SK-N-MC (cell line): ENCODE results near the gene GGA3.
A peak's percentile ranks its signal among the peaks of the same experiment; 100 is the strongest.

Source experiments
- DNase-seq: peaks from one replicate; pipeline ENCODE4 v3.0.0-alpha.2; 2011; ENCODE audit warnings: low read depth, low spot score
- H3K27ac ChIP-seq: fragments of 200-600 bp; sonication (generic); 2 replicates; pipeline ENCODE4 v1.5.1; 2016; ENCODE audit warnings: mixed run types
- H3K36me3 ChIP-seq: fragments of 200-600 bp; sonication (generic); 2 replicates; pipeline ENCODE4 v1.6.1; 2017; ENCODE audit warnings: antibody characterized with exemption, low read length, mixed read lengths; ENCODE audit not compliant: insufficient read depth
- H3K4me3 ChIP-seq: fragments of 200-600 bp; sonication (generic); 2 replicates; pipeline ENCODE4 v1.5.1; 2016
- H3K9ac ChIP-seq: fragments of 200-600 bp; sonication (generic); 2 replicates; pipeline ENCODE4 v1.8.0; 2017; ENCODE audit warnings: mixed run types, mixed read lengths; ENCODE audit not compliant: insufficient read length
- H3K9me3 ChIP-seq: fragments of 200-600 bp; sonication (generic); 2 replicates; pipeline ENCODE4 v1.6.1; 2017; ENCODE audit warnings: low read depth, mild to moderate bottlenecking, antibody characterized with exemption, low read length, moderate library complexity, mixed read lengths
- EZH2 ChIP-seq: fragments of 200-600 bp; sonication (generic); IDR thresholded peaks from one replicate; pipeline ENCODE4 v1.6.1; 2017; ENCODE audit warnings: antibody characterized with exemption
- FOXP2 ChIP-seq: optimal IDR thresholded peaks from 2 replicates; pipeline ENCODE3; 2011; ENCODE audit warnings: mild to moderate bottlenecking, moderate library complexity; ENCODE audit not compliant: insufficient read depth; ENCODE audit errors: extremely low read length, control extremely low read depth
- POLR2AphosphoS5 ChIP-seq: IDR thresholded peaks from 2 replicates; pipeline ENCODE4 v1.6.1; 2012; ENCODE audit warnings: mild to moderate bottlenecking, low read depth, low read length, borderline replicate concordance

The GGA3 gene

DNA sequence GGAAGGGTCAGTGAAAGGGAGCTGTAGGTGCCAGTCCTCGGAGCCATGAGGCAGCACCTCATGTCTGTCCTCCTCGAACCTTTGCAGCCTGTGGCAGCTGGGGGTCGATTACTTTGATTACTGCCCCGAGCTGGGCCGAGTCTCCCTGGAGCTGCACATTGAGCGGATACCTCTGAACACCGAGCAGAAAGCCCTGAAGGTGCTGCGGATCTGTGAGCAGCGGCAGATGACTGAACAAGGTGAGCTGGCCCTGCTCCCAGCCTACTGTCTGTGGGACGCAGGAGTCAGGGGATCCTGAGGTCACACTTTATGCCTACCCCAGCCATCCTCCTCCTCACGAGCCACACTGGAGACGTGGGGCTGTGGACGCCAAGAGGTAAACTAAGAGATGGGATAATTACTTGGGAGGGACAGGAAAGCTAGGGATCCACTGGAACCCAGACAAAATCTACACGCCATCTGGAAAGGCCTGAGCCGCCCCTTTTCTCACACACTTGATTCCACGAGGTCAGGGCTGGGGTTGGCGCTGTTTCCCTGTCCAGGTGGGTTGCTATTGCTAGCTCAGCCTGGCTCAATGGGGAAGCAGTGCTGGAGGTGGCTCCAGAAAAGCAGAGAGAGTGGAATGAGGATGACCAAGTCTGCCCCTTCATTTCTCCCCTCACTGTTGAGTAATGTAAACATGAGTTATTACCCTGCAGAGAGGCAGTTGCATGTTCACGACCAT is 29.5 kb downstream of the GGA3 start:
- DNase-seq: no peak
- Histone ChIP-seq H3K4me3 (no peak overlapping the region), H3K9ac (no peak overlapping the region), H3K9me3 (no peaks in the 10 kb centered on the region), H3K36me3 (peaks cover 75% of the 10 kb centered on the region), H3K27ac (no peak overlapping the region)
- no peak for TF ChIP-seq FOXP2
- no peak for TF ChIP-seq EZH2
- no peak for TF ChIP-seq POLR2AphosphoS5

DNA sequence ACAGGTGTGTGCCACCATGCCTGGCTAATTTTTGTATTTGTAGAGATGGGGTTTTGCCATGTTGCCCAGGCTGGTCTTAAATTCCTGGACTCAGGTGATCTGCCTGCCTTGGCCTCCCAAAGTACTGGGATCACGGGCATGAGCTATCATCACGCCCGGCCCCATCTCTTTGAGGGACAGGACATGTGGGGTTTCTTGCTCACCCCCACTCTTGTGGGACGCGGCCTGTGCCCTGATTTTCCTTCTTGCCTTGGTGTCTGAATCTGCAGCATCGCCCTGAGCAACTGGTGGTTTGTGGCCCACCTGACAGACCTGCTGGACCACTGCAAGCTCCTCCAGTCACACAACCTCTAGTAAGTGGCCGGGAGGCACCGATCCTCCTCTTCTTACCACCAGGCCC is 30.3 kb downstream of the GGA3 start:
- Histone ChIP-seq H3K9me3 (no peaks in the 10 kb centered on the region), H3K4me3 (no peak overlapping the region), H3K36me3 (peaks cover 75% of the 10 kb centered on the region), H3K9ac (no peak overlapping the region), H3K27ac (no peak overlapping the region)
- TF ChIP-seq POLR2AphosphoS5 (no peak), EZH2 (no peak), FOXP2 (no peak)
- no peak for DNase-seq

DNA sequence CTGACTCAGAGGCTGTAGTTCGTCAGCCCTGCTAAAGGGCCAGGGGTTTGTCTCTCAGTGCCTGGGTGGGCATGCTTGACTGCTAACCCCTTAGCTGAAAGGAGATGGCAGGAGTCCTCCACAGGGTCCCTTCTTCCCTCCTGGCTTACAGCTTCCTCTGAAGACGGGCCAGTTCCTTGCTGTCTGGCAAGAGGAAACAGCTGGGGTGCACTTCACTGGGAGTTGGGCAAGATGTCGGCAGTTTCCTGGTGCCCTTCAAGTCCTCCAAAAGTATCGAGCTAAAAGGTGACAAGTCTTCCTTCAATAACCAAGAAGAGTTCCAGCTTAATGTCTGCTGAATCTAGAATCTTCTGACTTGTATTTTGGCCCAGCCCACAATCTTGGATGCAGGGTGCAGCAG is 32.6 kb downstream of the GGA3 start:
- Histone ChIP-seq H3K9me3 (no peaks in the 10 kb centered on the region), H3K4me3 (no peak overlapping the region), H3K36me3 (peaks cover 74% of the 10 kb centered on the region), H3K27ac (no peak overlapping the region), H3K9ac (no peak overlapping the region)
- TF ChIP-seq FOXP2: no peak
- no peak for TF ChIP-seq POLR2AphosphoS5
- TF ChIP-seq EZH2: no peak
- no peak for DNase-seq

DNA sequence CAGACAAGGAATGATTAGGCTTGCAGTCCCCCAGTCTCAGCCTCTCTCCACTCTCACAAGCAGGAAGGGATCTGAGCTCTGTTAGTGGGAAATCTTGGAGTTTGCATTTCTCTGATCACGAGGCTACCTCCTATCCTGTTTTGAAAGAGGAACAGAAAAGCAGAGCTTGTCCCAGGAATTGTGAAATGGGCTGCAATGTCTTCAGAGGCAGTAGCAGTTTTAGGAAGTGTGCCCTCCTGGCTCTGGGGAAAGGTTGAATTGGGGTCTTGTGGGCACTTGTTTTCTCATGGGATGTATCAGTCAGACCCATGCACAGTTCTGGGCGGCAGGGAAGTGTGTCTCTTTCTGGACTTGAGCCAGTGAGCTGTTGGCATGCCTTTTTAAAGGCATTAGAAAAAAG is 33.1 kb downstream of the GGA3 start:
- Histone ChIP-seq H3K36me3 (peaks cover 74% of the 10 kb centered on the region), H3K4me3 (no peak overlapping the region), H3K27ac (no peak overlapping the region), H3K9ac (no peak overlapping the region), H3K9me3 (no peaks in the 10 kb centered on the region)
- TF ChIP-seq FOXP2 (no peak), EZH2 (no peak)
- no peak for DNase-seq

DNA sequence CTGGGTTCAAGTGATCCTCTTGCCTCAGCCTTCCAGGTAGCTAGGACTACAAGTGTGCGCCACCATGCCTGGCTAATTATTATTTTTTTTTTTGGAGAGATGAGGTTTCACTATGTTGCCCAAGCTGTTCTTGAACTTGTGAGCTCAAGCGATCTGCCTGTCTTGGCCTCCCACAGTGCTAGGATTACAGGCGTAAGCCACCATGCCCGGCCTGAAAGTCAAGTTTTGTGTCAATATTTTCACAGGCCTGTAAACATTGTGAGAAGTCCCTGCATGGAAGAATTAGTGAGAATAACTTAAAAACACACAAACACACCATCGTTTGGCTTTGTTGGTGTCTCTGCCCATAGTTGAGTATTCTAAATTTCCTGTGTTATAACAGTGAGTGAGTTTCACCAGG is 33.7 kb downstream of the GGA3 start:
- DNase-seq: no peak
- H3K9ac ChIP-seq: no peak overlapping the region
- no peak overlapping the region for H3K27ac ChIP-seq
- H3K36me3 ChIP-seq: peaks cover 72% of the 10 kb centered on the region
- H3K4me3 ChIP-seq: no peak overlapping the region
- no peaks in the 10 kb centered on the region for H3K9me3 ChIP-seq
- no peak for TF ChIP-seq POLR2AphosphoS5
- TF ChIP-seq EZH2: no peak
- TF ChIP-seq FOXP2: no peak

DNA sequence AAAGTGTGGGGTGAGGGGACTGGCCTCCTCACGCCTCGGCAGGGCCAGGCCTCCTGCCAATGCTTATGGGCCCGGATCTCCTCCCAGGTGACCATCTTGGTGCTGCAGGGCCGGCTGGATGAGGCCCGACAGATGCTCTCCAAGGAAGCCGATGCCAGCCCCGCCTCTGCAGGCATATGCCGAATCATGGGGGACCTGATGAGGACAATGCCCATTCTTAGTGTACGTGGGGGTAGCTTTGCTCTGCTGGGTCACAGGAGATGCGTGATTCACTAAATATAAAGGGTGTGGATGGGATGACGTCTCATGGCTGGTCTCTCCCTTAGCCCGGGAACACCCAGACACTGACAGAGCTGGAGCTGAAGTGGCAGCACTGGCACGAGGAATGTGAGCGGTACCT is 36.4 kb downstream of the GGA3 start:
- Histone ChIP-seq H3K27ac (no peak overlapping the region), H3K9me3 (no peaks in the 10 kb centered on the region), H3K4me3 (no peak overlapping the region), H3K9ac (no peak overlapping the region), H3K36me3 (peaks cover 56% of the 10 kb centered on the region)
- DNase-seq: no peak
- TF ChIP-seq FOXP2 (no peak), POLR2AphosphoS5 (no peak), EZH2 (no peak)

DNA sequence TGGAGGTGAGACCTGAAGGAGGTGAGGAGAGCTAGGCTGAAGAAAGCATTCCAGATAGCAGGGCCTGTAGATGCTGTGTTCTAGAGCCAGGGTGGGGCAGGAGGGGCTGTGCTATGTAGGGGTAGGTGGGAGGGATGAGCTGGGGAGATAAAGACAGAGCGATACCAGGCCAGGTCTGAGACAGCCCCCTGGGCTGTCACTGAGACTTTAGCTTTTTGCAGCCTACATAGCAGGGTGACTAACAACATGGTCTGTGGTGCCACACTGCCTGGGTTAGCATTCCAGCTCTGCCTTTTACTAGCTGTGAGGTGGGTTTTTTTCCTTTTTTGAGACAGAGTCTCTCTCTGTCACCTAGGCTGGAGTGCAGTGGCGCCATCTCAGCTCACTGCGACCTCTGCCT is 41.6 kb downstream of the GGA3 start:
- H3K4me3 ChIP-seq: no peak overlapping the region
- no peak overlapping the region for H3K9ac ChIP-seq
- DNase-seq: no peak
- no peak overlapping the region for H3K27ac ChIP-seq
- peaks cover 56% of the 10 kb centered on the region for H3K36me3 ChIP-seq
- no peaks in the 10 kb centered on the region for H3K9me3 ChIP-seq
- TF ChIP-seq POLR2AphosphoS5: no peak
- no peak for TF ChIP-seq EZH2
- no peak for TF ChIP-seq FOXP2

DNA sequence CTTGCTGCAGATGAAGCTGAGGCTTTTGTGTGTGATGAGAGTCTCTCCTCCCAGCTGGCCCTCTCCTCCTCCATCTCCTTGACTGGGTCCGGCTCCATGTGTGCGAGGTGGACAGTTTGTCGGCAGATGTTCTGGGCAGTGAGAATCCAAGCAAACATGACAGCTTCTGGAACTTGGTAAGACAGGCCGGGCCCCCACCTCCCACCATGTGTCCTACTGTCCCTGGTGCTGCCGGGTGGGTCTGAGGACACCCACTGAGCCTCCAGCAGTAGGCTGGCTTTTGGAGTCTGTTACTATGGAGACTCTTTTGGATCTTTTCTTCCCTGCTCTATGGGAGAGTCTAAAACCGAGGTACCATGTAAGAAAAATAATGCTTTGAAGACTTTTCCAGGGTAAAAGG is 43.3 kb downstream of the GGA3 start:
- no peak overlapping the region for H3K27ac ChIP-seq
- peaks cover 68% of the 10 kb centered on the region for H3K36me3 ChIP-seq
- H3K9ac ChIP-seq: no peak overlapping the region
- no peak for TF ChIP-seq POLR2AphosphoS5
- H3K9me3 ChIP-seq: no peaks in the 10 kb centered on the region
- H3K4me3 ChIP-seq: no peak overlapping the region
- DNase-seq: no peak

DNA sequence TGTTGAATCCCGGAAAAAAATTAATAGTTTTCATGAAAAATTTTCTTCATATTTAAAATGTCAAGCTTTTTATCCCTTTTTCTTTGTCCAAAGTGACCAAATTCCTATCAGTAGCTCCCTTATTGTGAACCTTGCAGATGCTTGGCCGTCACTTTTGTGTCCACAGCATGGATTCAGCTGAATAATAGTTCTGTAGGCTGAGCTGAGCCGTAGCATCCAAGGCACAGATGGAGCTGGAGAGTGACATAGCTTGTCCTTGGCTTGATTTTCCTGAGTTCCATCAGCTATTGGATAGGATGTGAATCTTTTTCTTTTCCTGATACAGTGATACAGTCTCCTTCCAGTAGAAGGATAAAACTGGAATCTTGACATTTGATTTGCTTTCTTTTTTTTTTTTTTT is 52.3 kb downstream of the GGA3 start:
- no peak overlapping the region for H3K27ac ChIP-seq
- TF ChIP-seq FOXP2 (no peak), EZH2 (no peak), POLR2AphosphoS5 (no peak)
- peaks cover 54% of the 10 kb centered on the region for H3K36me3 ChIP-seq
- H3K9ac ChIP-seq: peak overlapping the region; percentile 15
- H3K4me3 ChIP-seq: no peak overlapping the region
- no peaks in the 10 kb centered on the region for H3K9me3 ChIP-seq
- no peak for DNase-seq
